ENCODE results near the gene KRTAP12-1.

Gene KRTAP12-1

GRCh38 chr21:44714905-44715304 lies 32.9 kb upstream of the KRTAP12-1 start:
- no peak overlapping the region for H3K4me2 ChIP-seq (ENCODE audit: low read depth, low read length, poor library complexity, severe bottlenecking)

GRCh38 chr21:44713846-44714245 lies 31.9 kb upstream of the KRTAP12-1 start:
- Histone ChIP-seq H3K4me2 (ENCODE audit: low read depth, low read length, poor library complexity, severe bottlenecking) (no peak overlapping the region), H3K4me3 (ENCODE audit: low read length, poor library complexity, severe bottlenecking) (no peak overlapping the region), H3K27me3 (ENCODE audit: insufficient read depth, low read length, poor library complexity, severe bottlenecking) (no peaks in the 10 kb centered on the region), H3K9me3 (ENCODE audit: insufficient read depth, low read depth, low read length) (no peaks in the 10 kb centered on the region), H3K4me1 (ENCODE audit: insufficient read depth, low read length, poor library complexity, severe bottlenecking) (no peaks in the 10 kb centered on the region), H3F3A (ENCODE audit: low read depth) (no peaks in the 10 kb centered on the region), H3K36me3 (ENCODE audit: insufficient read depth, low read length) (no peaks in the 10 kb centered on the region), H2AFZ (ENCODE audit: low read length) (no peak overlapping the region), H4K20me1 (ENCODE audit: insufficient read depth, low read length, poor library complexity, severe bottlenecking) (no peaks in the 10 kb centered on the region), H3K79me2 (ENCODE audit: insufficient read depth, low read length) (no peaks in the 10 kb centered on the region), H3K9me2 (replicated peaks; ENCODE audit: low read depth, low read length) (0 out of 2 replicates have a peak, but pooled peaks cover 4% of the 10 kb centered on the region), H3K9ac (ENCODE audit: low read depth, low read length, poor library complexity, severe bottlenecking) (no peak overlapping the region)
- TF ChIP-seq EZH2phosphoT487 (IDR thresholded peaks at IDR 0.05; ENCODE audit: borderline replicate concordance) (no peak), CTCF (conservative IDR thresholded peaks at IDR 0.05; ENCODE audit: low read length) (no peak)

More at GRCh38 chr21:44714905-44715304, 32.9 kb upstream of the KRTAP12-1 start:
- H3F3A ChIP-seq (ENCODE audit: low read depth), result no peaks in the 10 kb centered on the region
- H2AFZ ChIP-seq (ENCODE audit: low read length), result no peak overlapping the region
- no peak for TF ChIP-seq EZH2phosphoT487 (IDR thresholded peaks at IDR 0.05; ENCODE audit: borderline replicate concordance)
- TF ChIP-seq CTCF (conservative IDR thresholded peaks at IDR 0.05; ENCODE audit: low read length), result no peak
- H3K9me3 ChIP-seq (ENCODE audit: insufficient read depth, low read depth, low read length), result no peaks in the 10 kb centered on the region
- H3K4me1 ChIP-seq (ENCODE audit: insufficient read depth, low read length, poor library complexity, severe bottlenecking), result no peaks in the 10 kb centered on the region
- no peaks in the 10 kb centered on the region for H3K79me2 ChIP-seq (ENCODE audit: insufficient read depth, low read length)
- H4K20me1 ChIP-seq (ENCODE audit: insufficient read depth, low read length, poor library complexity, severe bottlenecking), result no peaks in the 10 kb centered on the region
- H3K4me3 ChIP-seq (ENCODE audit: low read length, poor library complexity, severe bottlenecking), result no peak overlapping the region
- no peak overlapping the region for H3K9ac ChIP-seq (ENCODE audit: low read depth, low read length, poor library complexity, severe bottlenecking)
- H3K36me3 ChIP-seq (ENCODE audit: insufficient read depth, low read length), result no peaks in the 10 kb centered on the region
- 0 out of 2 replicates have a peak, but pooled peaks cover 4% of the 10 kb centered on the region for H3K9me2 ChIP-seq (replicated peaks; ENCODE audit: low read depth, low read length)
- H3K27me3 ChIP-seq (ENCODE audit: insufficient read depth, low read length, poor library complexity, severe bottlenecking), result no peaks in the 10 kb centered on the region

GRCh38 chr21:44713130-44713529 lies 31.2 kb upstream of the KRTAP12-1 start:
- H3K27me3 ChIP-seq (ENCODE audit: insufficient read depth, low read length, poor library complexity, severe bottlenecking), result no peaks in the 10 kb centered on the region
- no peaks in the 10 kb centered on the region for H3K4me1 ChIP-seq (ENCODE audit: insufficient read depth, low read length, poor library complexity, severe bottlenecking)

More at GRCh38 chr21:44713130-44713529, 31.2 kb upstream of the KRTAP12-1 start:
- H3K9ac ChIP-seq (ENCODE audit: low read depth, low read length, poor library complexity, severe bottlenecking), result no peak overlapping the region
- no peaks in the 10 kb centered on the region for H3K79me2 ChIP-seq (ENCODE audit: insufficient read depth, low read length)
- H3K9me3 ChIP-seq (ENCODE audit: insufficient read depth, low read depth, low read length), result no peaks in the 10 kb centered on the region
- no peak for TF ChIP-seq CTCF (conservative IDR thresholded peaks at IDR 0.05; ENCODE audit: low read length)
- TF ChIP-seq EZH2phosphoT487 (IDR thresholded peaks at IDR 0.05; ENCODE audit: borderline replicate concordance), result no peak
- no peak overlapping the region for H3K4me2 ChIP-seq (ENCODE audit: low read depth, low read length, poor library complexity, severe bottlenecking)
- no peak overlapping the region for H2AFZ ChIP-seq (ENCODE audit: low read length)
- no peaks in the 10 kb centered on the region for H3F3A ChIP-seq (ENCODE audit: low read depth)
- no peaks in the 10 kb centered on the region for H4K20me1 ChIP-seq (ENCODE audit: insufficient read depth, low read length, poor library complexity, severe bottlenecking)
- H3K36me3 ChIP-seq (ENCODE audit: insufficient read depth, low read length), result no peaks in the 10 kb centered on the region
- no peak overlapping the region for H3K4me3 ChIP-seq (ENCODE audit: low read length, poor library complexity, severe bottlenecking)
- H3K9me2 ChIP-seq (replicated peaks; ENCODE audit: low read depth, low read length), result 0 out of 2 replicates have a peak, but pooled peaks cover 4% of the 10 kb centered on the region
